ENCODE measurements around the gene SIPA1.

GRCh38 chr11:65588199-65589054, 49.5 kb upstream of the SIPA1 start:
- TF ChIP-seq EZH2 (IDR thresholded peaks at IDR 0.05) = no peak
- TF ChIP-seq POLR2AphosphoS5 (IDR thresholded peaks at IDR 0.05; ENCODE audit: borderline replicate concordance, low read depth, low read length) = no peak
